HEK293 (cell line): ENCODE results near the gene CBX8.
A peak's percentile ranks its signal among the peaks of the same experiment; 100 is the strongest.

Source experiments
- CTCF ChIA-PET: fragments of 350-600 bp; formaldehyde crosslinking; extraction: SDS; loops from one replicate; lab custom pipeline; 2021; ENCODE audit warnings: antibody characterized with exemption; lab: Yijun Ruan, JAX
- POLR2A ChIA-PET: fragments of 300-600 bp; formaldehyde crosslinking; extraction: SDS; loops from one replicate; lab custom pipeline; 2020; ENCODE audit warnings: antibody characterized with exemption, inconsistent platforms; lab: Yijun Ruan, JAX
- H3K27ac ChIP-seq: fragments of 200-500 bp; sonication (Bioruptor generic); 2 replicates; pipeline ENCODE4 v1.5.1; 2014; ENCODE audit warnings: low read depth, low read length, control low read depth, inconsistent platforms; ENCODE audit errors: extremely low read depth
- H3K36me3 ChIP-seq, 2 experiments: fragments of 200-500 bp in 1 of 2; sonication (Bioruptor generic) in 1 of 2; 1 replicate in 1 of 2; 2 replicates in 1 of 2; pipeline ENCODE4 v1.5.1; 2014 to 2017; ENCODE audit warnings: inconsistent platforms in 2 of 2, low read length in 2 of 2; ENCODE audit not compliant: control insufficient read depth in 2 of 2, insufficient read depth in 1 of 2
- H3K4me1 ChIP-seq: fragments of 200-500 bp; sonication (Bioruptor generic); 2 replicates; pipeline ENCODE4 v1.5.1; 2014; ENCODE audit warnings: mild to moderate bottlenecking, low read length, inconsistent platforms; ENCODE audit not compliant: control insufficient read depth, insufficient read depth
- H3K4me3 ChIP-seq: 2 replicates; pipeline ENCODE4 v1.5.1; 2011; ENCODE audit warnings: low read depth, mild to moderate bottlenecking, control low read depth, low read length, moderate library complexity
- H3K9me3 ChIP-seq: fragments of 200-500 bp; sonication (Bioruptor generic); 2 replicates; pipeline ENCODE4 v1.5.1; 2014; ENCODE audit warnings: low read depth, low read length, inconsistent platforms; ENCODE audit not compliant: control insufficient read depth, insufficient read depth
- FEZF1 ChIP-seq: fragments of 450-650 bp; formaldehyde crosslinking; IDR thresholded peaks from 2 replicates; pipeline ENCODE4 v1.5.1; 2016; ENCODE audit warnings: missing biosample characterization, missing genetic modification characterization
- HOXD13 ChIP-seq: sonication (generic); formaldehyde crosslinking; IDR thresholded peaks from 2 replicates; pipeline ENCODE4 v1.8.0; 2022; ENCODE audit warnings: missing genetic modification reagents, borderline replicate concordance
- KLF16 ChIP-seq: fragments of 450-650 bp; formaldehyde crosslinking; IDR thresholded peaks from 2 replicates; pipeline ENCODE4 v1.5.1; 2017; ENCODE audit warnings: missing biosample characterization, missing genetic modification characterization
- PBX3 ChIP-seq: sonication (generic); formaldehyde crosslinking; IDR thresholded peaks from 2 replicates; pipeline ENCODE4 v1.8.1; 2022; ENCODE audit warnings: mild to moderate bottlenecking, moderate library complexity, missing genetic modification reagents
- PRDM4 ChIP-seq: fragments of 450-650 bp; formaldehyde crosslinking; IDR thresholded peaks from 2 replicates; pipeline ENCODE4 v1.5.1; 2017; ENCODE audit warnings: missing biosample characterization, missing genetic modification characterization
- TRIM28 ChIP-seq: IDR thresholded peaks from 2 replicates; pipeline ENCODE4 v1.6.1; 2011; ENCODE audit warnings: low read length, control low read depth, borderline replicate concordance
- ZBTB17 ChIP-seq: fragments of 450-650 bp; formaldehyde crosslinking; IDR thresholded peaks from 2 replicates; pipeline ENCODE4 v1.5.1; 2016; ENCODE audit warnings: missing biosample characterization, missing genetic modification characterization
- ZBTB48 ChIP-seq: fragments of 450-650 bp; formaldehyde crosslinking; IDR thresholded peaks from 2 replicates; pipeline ENCODE4 v1.5.1; 2016; ENCODE audit warnings: missing biosample characterization, missing genetic modification characterization
- ZFHX2 ChIP-seq: fragments of 450-650 bp; formaldehyde crosslinking; conservative IDR thresholded peaks from 2 replicates; pipeline ENCODE4 v1.5.1; 2016; ENCODE audit warnings: missing biosample characterization, missing genetic modification characterization
- ZNF174 ChIP-seq: fragments of 450-650 bp; formaldehyde crosslinking; IDR thresholded peaks from 2 replicates; pipeline ENCODE4 v1.5.0; 2017; ENCODE audit warnings: missing biosample characterization, mild to moderate bottlenecking, missing genetic modification characterization
- ZNF24 ChIP-seq: fragments of 450-650 bp; formaldehyde crosslinking; IDR thresholded peaks from 2 replicates; pipeline ENCODE4 v1.5.1; 2016; ENCODE audit warnings: missing biosample characterization, missing genetic modification characterization
- ZNF354C ChIP-seq: fragments of 450-650 bp; formaldehyde crosslinking; IDR thresholded peaks from 2 replicates; pipeline ENCODE4 v1.5.1; 2016; ENCODE audit warnings: missing biosample characterization, missing genetic modification characterization, low read depth, borderline replicate concordance
- ZNF362 ChIP-seq: fragments of 450-650 bp; formaldehyde crosslinking; IDR thresholded peaks from 2 replicates; pipeline ENCODE4 v1.5.1; 2016; ENCODE audit warnings: missing biosample characterization, missing genetic modification characterization
- ZNF518A ChIP-seq: fragments of 450-650 bp; formaldehyde crosslinking; conservative IDR thresholded peaks from 2 replicates; pipeline ENCODE4 v1.5.1; 2016; ENCODE audit warnings: low read depth, missing biosample characterization, missing genetic modification characterization
- ZNF704 ChIP-seq: fragments of 450-650 bp; formaldehyde crosslinking; IDR thresholded peaks from 2 replicates; pipeline ENCODE4 v1.5.1; 2016; ENCODE audit warnings: missing biosample characterization, missing genetic modification characterization
- ZNF768 ChIP-seq: fragments of 450-650 bp; formaldehyde crosslinking; IDR thresholded peaks from 2 replicates; pipeline ENCODE4 v1.5.1; 2018; ENCODE audit warnings: missing biosample characterization, mild to moderate bottlenecking, missing genetic modification characterization
- ZNF777 ChIP-seq: fragments of 450-650 bp; formaldehyde crosslinking; IDR thresholded peaks from 2 replicates; pipeline ENCODE4 v1.5.1; 2017; ENCODE audit warnings: missing biosample characterization, missing genetic modification characterization, borderline replicate concordance
- ZSCAN16 ChIP-seq: fragments of 450-650 bp; formaldehyde crosslinking; IDR thresholded peaks from 2 replicates; pipeline ENCODE4 v1.5.1; 2016; ENCODE audit warnings: missing biosample characterization, missing genetic modification characterization

Gene CBX8

GRCh38 chr17:79776376-79777119, 20.3 kb downstream of the CBX8 start (continued):
- TF ChIP-seq ZNF518A (tag by site-specific recombination), result no peak
- no peak for TF ChIP-seq ZNF354C (tag by site-specific recombination)
- peak; percentile 56; the same call in 1 of the 2 replicates for TF ChIP-seq ZBTB48

- H3K9me3 ChIP-seq, result no peaks in the 10 kb centered on the region
- ChIA-PET POLR2A (interaction anchor here (1.1 to 2.7 kb wide), 2 partner anchors 21 to 64 kb away, joined by 4 to 8 read pairs; partner anchors contain the start of gene CBX8), CTCF (interaction anchor here (0.6 to 3.6 kb wide), 10 partner anchors 14 to 195 kb away, joined by 3 to 31 read pairs (median 5); partner anchors contain the start of gene CBX4)
- peaks cover 6 to 13% of the 10 kb centered on the region in 2 experiments; a peak in 1 of 3 replicates for H3K36me3 ChIP-seq
- TF ChIP-seq KLF16 (tag by site-specific recombination), result no peak
- TF ChIP-seq ZNF362 (tag by site-specific recombination), result no peak
- no peak for TF ChIP-seq ZBTB17 (tag by site-specific recombination)
- no peak for TF ChIP-seq PBX3 (CRISPR knock-in tag)
- no peak for TF ChIP-seq FEZF1
- TF ChIP-seq ZFHX2, result no peak
- TF ChIP-seq HOXD13 (CRISPR knock-in tag), result no peak
- no peak for TF ChIP-seq ZNF704
- no peak for TF ChIP-seq ZNF768 (tag by site-specific recombination)
- TF ChIP-seq ZNF174 (tag by site-specific recombination), result no peak
- TF ChIP-seq TRIM28, result no peak
- no peak for TF ChIP-seq ZNF777 (tag by site-specific recombination)
- TF ChIP-seq ZSCAN16 (tag by site-specific recombination), result no peak
- TF ChIP-seq ZNF24 (tag by site-specific recombination), result no peak
- TF ChIP-seq PRDM4 (tag by site-specific recombination), result no peak
- peaks cover 21% of the 10 kb centered on the region for H3K4me1 ChIP-seq
- no peak overlapping the region for H3K27ac ChIP-seq
- H3K4me3 ChIP-seq, result no peak overlapping the region
These were observed 21.2 kb downstream of the CBX8 start for GRCh38 chr17:79775632-79776031.
